ENCODE results near the gene NDUFB7. TPM values are rescaled to one million over a fixed set of nuclear protein-coding genes. Genes with fewer than 3 reads are reported as not detected.

Gene NDUFB7
- total RNA-seq, 2 donors from 2014 or later, result 79.7 to 132 TPM

Other genes with a start within 250 kb of the NDUFB7 start
- 100 to 1,000 TPM; 184 to 261 TPM for gene ADGRE5, start 190.6 kb downstream of the NDUFB7 start, total RNA-seq
- 100 to 1,000 TPM; 132 to 260 TPM for gene DDX39A, start 152.7 kb downstream of the NDUFB7 start, total RNA-seq
- gene PKN1, start 138.8 kb downstream of the NDUFB7 start, total RNA-seq, result 100 to 1,000 TPM; 121 to 171 TPM
- under 1 TPM in 1 of 2 donors, not detected in 1; 0.17 TPM for gene PTGER1, start 96.7 kb downstream of the NDUFB7 start, total RNA-seq
- 10 to 100 TPM; 23.4 to 44.9 TPM for gene GIPC1, start 75.9 kb downstream of the NDUFB7 start, total RNA-seq
- 100 to 1,000 TPM in 1 of 2 donors, 10 to 100 TPM in 1; 79.4 to 140 TPM for gene DNAJB1, start 53.7 kb downstream of the NDUFB7 start, total RNA-seq
- gene TECR, start 42.5 kb downstream of the NDUFB7 start, total RNA-seq, result 100 to 1,000 TPM; 100 to 139 TPM
- 1 to 10 TPM in 1 of 2 donors, under 1 TPM in 1; 0.78 to 2.0 TPM for gene CLEC17A, start 11.0 kb upstream of the NDUFB7 start, total RNA-seq
- gene ADGRE3, start 102.8 kb upstream of the NDUFB7 start, total RNA-seq, result not detected
- 10 to 100 TPM in 1 of 2 donors, 1 to 10 TPM in 1; 9.4 to 20.3 TPM for gene ZNF333, start 118.0 kb upstream of the NDUFB7 start, total RNA-seq
- gene ADGRE2, start 206.5 kb upstream of the NDUFB7 start, total RNA-seq, result 1 to 10 TPM; 1.1 to 3.3 TPM